ENCODE data around the gene LMX1A. TPM values are rescaled to one million over a fixed set of nuclear protein-coding genes. Genes with fewer than 3 reads are reported as not detected.

The LMX1A gene
- total RNA-seq, 2 donors from 2014 or later: 0.09 TPM; not detected in 1

DNA sequence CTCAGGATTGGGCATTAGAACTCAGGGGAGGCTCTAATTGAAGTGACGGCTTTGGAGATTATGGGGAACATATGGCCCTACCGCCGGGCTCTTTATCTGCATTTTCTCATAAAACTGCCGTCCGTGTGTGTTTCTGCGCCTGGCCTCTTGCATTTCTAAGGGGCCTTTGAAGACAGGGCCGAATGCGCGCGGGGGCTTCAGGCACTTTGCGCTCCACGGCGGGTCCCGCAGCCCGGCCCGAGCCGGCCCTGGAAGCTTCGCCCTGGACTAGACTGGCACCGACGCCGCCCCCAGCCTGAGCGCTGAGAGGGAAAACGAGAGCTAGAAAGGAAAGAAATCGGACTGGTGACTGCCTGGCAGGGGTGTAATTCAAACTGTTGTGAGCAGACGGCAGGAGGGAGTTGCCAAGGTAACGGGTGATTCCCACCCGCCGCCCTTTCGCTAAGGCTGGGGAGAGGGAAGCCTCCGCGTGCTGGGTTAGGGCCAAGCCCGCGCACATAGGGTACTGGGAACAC is 120.7 kb downstream of the LMX1A start:
- DNase-seq (no peak), ATAC-seq (peak; percentile 30 to 67)
- intact Hi-C loops (cut with DNase I): no loop called here

DNA sequence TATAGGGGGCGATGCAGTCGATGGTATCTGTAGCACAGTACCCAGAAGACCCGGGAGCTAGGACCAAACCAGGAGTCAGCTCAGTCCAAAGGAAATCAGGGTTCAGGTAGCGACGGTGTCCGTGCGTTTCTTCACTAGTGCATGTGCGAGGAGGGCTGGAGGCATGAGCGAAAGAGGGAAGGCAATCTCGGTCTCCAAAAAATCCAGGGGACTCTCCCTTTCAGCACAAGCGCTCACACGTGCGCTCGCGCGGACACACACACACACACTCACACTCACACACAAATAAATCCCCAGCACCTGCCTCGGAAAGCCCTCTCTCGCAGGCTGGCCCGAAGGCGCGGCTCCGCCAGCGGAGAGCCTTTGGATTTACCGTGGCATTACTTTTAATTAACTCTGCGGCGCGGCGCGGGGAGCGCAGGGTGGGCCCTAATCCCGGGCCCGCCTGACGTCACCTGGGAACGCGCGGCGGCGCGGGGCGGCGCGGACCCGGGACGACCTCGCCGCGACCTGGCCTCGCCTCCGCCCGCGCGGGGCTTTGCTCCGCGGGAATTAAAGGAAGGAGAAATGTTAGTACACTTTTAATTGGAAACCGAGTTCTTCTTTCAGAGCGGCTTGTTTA is 121.2 kb downstream of the LMX1A start:
- ATAC-seq: peak; percentile 50 to 89
- DNase-seq: no peak
- intact Hi-C loops (cut with DNase I): no loop called here

DNA sequence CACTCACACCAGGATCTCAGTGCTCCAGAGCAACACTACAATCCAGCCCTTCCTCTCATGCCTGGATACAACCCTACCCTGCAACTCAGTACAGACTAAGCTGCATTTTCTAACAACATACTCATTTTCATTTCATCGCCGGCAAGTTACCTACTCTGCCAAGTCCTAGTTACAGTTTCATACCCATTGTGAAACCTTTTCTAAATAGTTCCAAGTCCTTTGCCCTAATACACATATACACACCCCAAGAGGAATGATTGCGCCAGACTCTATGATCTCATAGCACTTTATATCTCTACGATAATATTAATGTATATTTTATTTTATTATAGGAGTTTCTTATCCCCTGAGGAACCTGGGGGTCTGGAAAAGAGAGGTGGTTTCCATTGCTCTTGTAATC is 122.4 kb downstream of the LMX1A start:
- no peak for DNase-seq
- intact Hi-C loops (cut with DNase I): no loop called here
- no peak for ATAC-seq

DNA sequence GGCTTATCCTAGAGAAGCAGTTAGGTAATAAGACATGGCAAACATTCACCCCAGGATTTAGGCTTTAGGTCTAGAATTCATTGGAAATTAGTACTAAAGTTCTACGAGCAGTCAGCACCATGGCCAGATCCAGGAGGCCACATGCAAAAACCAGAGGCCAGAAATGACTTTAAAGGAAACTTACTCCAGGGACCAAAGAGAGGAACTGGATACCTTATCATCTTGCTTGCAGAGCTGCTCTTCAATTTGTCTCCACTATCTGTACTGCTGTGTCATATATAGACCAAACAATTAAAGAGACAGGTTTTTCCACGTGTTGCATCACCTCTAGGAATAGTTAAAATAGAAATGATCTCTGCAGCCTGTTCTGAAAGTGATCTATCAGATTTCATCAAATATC is 127.8 kb downstream of the LMX1A start:
- intact Hi-C loops (cut with DNase I): no loop called here
- DNase-seq: no peak
- ATAC-seq: no peak

DNA sequence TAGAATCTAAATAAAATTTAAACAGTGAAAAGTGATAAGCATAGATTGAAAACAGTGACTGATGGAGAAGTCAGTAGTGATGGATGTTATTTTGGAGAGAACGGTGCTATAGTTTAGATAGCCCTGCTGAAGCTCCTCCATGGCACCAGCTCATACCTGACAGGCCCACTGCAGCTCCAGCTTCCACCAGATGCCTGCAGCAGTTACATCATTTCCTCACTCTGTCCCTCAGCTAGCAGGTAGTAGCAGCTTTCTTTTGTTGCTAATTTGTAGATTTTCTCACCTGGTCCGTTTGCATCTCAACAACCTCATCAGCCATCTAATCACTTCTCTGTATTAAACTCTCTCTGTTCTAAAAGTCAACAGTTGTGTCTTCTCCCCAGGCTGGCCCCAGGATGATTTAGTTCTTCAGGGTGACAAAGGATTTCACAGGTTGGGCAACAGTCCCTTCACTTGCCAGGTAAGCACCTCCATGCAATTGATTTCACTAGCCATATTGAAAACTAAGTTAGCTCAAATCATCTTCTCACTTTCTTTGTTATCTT is 128.3 kb downstream of the LMX1A start:
- intact Hi-C loops (cut with DNase I): no loop called here
- DNase-seq: no peak
- ATAC-seq: no peak

DNA sequence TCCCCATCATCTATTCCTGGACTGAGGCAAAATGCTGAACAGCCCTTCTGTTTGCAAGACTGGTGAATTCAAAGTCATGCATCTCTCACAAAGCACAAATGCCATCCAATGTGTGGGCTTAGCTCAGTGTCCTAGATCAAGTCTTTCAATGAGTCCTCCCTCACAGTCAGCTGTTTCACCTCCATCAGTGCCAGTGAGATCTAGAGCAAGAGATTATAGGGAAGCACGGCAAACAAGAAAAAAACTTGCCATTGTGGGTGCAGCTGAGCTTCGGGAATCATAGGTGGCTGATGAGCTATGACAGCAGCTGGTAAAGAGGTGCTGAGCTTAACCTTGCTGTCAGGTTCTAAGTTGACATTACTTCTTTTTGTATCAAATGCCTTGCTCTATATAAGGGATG is 130.2 kb downstream of the LMX1A start:
- DNase-seq (no peak), ATAC-seq (no peak)
- intact Hi-C loops (cut with DNase I): no loop called here

DNA sequence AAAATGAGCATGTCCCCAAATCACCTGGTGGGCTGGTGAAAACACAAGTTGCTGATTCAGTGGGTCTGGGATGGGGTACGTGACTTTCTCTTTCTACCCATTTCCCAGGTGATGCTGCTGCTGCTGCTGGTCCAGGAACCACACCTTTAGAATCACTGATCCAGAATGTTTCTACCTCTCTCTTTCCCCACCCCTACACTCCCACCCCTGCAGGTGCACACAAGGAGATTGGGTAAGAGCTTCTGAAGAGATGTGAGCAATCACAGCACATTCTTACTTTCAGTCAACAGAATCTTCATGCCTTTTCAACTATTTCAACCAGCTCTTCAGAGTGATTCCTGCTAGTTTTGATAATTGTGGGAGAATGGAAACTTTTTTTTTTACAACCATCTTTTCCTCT is 130.9 kb downstream of the LMX1A start:
- no peak for ATAC-seq
- intact Hi-C loops (cut with DNase I): no loop called here

DNA sequence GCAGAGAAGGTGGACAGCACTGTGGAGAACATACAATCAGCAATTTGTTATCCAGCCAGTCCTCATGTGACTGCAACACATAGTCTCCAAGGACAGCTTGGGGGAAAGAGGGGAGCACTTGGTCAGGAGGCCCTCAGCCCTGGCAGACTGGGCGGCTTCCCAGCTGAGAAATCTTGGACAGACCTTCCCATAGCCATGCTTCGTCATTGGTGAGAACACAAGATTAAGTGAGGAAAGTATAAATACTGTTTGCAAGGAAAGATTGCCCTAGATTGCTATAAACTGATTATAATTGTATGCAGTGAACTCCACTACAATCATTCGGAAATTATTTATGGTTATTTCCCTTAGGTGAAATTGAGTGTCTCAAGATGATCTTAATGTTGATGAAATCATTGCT is 131.5 kb downstream of the LMX1A start:
- intact Hi-C loops (cut with DNase I): no loop called here
- no peak for ATAC-seq
- DNase-seq: no peak

More for the DNA sequence above, 130.9 kb downstream of the LMX1A start:
- DNase-seq: no peak

DNA sequence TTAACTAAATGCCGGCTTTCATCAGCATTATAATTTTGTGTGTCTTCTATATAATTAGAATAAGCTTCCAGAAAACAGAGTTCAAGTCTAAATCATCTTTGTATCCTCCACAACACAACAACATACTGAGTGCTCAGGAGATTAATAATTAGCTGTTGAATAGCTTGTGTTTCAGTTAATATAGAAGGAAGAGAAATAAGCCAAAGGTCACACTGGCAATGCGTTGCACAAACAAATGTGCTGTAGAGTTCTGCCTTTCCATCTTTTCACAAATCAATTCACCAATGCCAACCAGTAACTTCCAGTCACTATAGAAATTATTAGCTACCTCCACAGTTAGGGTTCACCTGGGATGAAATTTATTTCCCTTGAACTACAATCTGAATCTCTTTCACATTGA is 132.0 kb downstream of the LMX1A start:
- DNase-seq: no peak
- ATAC-seq: no peak
- intact Hi-C loops (cut with DNase I): no loop called here

DNA sequence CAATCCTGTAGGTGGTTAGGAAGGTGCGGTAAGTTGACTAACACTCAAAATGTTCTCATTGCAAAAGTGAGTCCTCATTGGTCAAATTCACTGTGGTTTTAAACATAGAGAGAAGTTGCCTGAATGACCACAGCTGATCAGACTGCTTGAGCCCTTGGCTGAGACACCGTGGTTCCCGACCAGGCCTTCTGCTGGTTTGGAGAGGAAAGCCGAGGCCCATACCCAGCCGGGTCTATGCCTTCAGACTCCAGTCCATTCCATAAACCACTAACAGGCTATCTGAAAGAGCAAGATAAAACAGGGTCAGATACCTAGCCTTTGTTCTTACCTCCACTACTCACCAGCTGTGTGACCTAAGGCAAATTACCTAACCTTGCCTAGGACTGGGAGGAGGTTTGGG is 133.9 kb downstream of the LMX1A start:
- ATAC-seq: peak in 1 of 2 donors; percentile 30
- no peak for DNase-seq
- intact Hi-C loops (cut with DNase I): no loop called here

DNA sequence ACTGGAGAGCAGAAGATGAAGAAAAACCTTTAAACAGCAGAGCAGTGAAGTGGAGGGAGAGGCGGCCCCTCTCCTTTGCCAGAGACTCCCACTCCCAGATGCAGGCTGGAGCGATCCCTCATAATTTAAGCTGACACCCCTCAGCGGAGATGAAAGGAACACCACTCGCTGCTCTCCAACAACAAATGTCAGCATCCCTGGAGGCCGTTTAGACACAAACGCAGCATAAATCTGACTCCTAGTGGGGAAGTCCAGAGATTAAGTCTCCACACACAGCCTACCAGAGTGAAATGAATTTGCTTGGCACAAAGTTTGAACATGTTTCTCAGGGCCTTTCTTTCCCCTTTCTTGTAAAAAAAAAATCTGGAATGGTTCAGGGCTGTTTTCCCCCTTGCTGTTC is 137.8 kb downstream of the LMX1A start:
- intact Hi-C loops (cut with DNase I): no loop called here
- no peak for ATAC-seq
- no peak for DNase-seq

DNA sequence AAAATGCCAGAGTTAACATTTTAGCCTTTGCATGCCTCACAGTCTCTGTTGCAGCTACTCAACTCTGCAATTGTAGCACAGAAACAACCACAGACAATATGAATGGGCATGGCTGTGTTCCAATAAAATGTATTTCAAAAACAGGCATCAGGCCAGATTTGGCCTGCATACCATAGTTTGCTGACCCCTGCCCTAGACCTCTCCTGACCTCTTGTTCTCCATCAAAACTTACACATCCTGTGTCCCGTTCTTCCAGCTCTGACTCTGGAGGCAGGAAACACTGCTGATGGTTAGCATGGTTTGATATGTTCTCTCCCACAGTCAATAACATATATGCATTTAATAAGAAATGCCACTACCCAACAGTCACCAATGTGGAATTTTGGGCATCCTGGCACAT is 138.6 kb downstream of the LMX1A start:
- DNase-seq (no peak), ATAC-seq (no peak)
- intact Hi-C loops (cut with DNase I): no loop called here

DNA sequence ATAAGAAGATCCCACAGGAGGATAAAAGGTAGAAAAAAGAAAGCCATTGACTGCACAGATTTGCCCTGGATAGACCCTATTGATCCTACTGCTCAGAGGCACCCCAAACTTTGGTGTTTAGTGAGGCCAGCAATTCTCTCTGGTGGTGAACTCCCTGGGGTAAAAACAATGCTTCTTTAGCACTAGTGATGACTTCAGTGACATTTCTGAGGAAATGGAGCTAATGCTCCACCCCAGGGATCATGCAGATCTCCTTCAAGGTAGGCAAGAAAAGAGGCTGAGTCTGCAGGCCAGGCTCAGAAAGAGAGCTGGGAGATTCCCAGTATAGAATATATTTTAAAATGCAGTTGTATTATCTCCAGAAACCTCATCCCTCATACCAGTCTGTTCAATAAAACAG is 140.3 kb downstream of the LMX1A start:
- intact Hi-C loops (cut with DNase I): no loop called here
- ATAC-seq (no peak), DNase-seq (no peak)

DNA sequence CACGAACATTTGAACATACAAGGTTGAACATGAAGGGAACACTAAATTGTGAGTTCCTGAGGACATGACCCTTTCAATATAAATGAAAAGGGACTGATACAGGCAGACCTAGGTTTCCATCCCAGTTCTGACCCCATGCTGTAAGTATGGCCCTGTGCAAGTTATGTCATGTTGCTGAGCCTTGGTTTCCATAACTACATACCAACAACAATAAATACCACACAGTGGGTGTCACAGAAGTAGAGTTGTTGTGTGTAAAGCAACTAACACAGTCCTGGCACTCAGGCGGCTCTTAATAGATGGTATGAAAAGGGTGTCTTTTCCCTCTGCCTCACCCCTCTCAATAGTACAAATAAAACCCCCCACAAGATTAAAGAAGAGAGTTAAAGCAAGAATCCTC is 140.8 kb downstream of the LMX1A start:
- intact Hi-C loops (cut with DNase I): no loop called here
- ATAC-seq (no peak), DNase-seq (no peak)

DNA sequence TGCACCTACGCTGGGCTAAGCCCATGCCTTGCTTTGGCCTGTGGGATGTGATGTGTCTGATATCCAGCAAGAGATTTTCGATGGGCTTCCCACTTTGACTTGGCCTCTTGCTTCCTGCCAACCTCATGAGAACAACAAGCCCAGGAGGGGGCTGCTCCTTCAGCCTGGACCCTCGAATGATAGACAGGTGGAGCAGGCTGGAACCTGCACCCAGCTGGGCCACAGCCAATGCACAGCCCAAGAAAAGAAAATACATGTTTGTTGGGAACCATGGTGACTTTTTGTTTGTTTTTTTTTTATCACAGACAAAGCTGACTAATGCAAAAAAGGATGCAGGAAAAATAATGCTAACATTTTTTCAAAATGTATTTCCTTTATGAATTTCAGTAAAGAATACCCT is 144.3 kb downstream of the LMX1A start:
- DNase-seq (no peak), ATAC-seq (peak in 1 of 2 donors; percentile 56)
- intact Hi-C loops (cut with DNase I): no loop called here

DNA sequence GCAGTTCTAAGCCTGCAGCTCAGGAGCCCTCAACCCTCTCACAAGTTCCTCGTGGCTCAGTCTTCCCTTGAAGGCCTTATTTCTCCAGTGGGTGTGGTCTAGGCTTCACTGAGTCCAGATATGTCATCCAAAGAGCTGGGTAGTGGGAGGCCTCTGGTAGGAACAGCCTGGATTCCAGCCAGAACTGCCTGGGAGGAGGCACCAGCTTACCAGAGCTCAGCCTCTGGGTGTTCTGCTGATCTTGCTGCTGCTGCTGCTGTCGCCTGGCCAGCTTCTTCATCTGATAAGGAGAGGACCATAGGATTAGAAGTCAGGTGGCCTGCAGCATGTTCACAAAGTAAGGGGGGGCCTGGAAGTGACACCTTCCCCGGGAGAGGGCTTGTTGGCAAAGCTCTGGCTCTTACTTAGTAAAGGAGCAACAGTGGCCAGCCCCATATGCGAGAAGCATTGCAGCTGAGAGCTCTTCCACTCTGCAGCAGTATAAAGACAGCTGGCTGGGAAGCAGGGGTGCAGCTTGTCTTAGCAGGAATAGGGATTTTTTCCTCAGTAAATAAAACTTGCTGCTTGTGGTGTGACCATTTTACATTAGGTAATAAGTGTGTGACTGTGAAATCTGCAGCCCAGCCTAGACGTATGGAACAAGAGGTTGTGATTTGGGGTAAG is 148.5 kb downstream of the LMX1A start:
- no peak for DNase-seq
- ATAC-seq: no peak
- intact Hi-C loops (cut with DNase I): no loop called here

DNA sequence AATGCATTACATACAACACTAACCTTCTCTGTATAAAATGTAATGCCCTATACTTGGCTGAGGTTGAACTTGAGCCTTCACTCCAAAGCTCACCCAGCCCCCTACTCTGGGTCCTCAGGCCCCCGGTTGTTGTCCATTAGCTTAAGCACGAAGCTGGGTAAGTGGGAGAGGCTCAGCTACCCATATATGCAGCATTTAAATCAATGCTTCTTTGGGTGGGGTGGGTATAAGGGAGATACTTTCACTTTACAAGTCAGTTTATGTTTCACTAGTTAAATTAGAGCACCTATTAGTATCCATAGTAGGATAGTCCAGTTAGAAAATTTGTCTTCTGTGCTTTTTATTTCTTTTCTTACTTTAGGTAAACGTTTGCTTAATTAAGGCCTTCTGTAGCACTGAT is 151.4 kb downstream of the LMX1A start:
- no peak for DNase-seq
- ATAC-seq: no peak
- intact Hi-C loops (cut with DNase I): no loop called here

DNA sequence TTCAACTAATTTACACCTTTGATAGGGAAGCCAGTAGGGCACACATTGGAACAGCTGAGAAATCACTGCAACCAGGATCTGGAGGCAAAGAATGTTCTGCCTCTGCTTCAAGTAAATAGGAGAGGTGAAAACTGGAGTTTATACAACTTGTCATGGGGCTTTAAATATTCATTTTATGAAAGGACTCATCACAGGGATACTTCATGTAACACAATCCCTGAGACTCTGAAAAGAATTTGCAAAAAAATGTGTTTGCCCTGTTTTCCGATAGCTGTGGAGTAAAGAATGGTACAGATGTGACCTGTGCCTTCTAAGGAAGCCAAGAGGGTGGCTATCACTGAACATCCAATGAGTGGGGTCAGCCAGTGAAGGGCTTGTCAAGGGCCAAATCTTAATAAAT is 152.0 kb downstream of the LMX1A start:
- intact Hi-C loops (cut with DNase I): no loop called here
- no peak for ATAC-seq
- DNase-seq: no peak

DNA sequence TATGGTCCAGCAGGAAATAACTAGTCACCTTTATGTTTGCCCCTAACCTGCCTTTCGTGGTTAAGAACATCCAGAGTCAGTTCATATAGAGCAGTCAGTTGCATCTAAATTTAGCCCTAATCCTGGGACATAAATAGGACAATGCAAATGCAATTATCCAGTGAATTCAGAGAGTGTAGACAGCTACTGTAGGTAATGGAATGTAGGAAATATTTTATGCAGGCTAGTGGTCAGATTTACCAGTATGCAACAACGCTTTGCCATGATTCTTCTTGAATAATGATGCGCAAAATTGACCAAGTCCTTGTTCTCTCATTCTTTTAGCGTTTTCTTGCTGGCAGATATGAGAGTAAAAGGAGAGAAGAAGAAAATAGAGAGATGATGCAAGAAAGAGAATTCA is 165.4 kb downstream of the LMX1A start:
- intact Hi-C loops (cut with DNase I): no loop called here
- no peak for DNase-seq

DNA sequence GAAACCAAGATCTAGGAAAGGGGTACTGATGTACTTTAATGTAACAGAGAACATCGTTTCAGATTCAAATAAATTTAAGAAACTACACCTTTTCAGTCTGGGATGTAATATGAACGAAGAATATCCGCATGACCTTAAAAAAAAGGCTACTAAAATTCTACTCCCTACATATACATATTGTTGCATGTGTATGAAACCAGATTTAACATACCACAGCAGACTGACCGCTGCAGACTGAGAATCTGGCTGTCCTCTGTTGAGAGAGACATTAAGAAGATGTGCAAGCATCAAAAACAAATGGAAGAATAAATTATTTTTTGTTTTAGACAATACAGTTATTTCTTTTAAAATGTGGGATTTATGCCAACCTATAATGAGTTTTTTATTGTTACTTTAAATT is 166.6 kb downstream of the LMX1A start:
- DNase-seq: no peak
- intact Hi-C loops (cut with DNase I): no loop called here
- no peak for ATAC-seq

More for the DNA sequence above, 165.4 kb downstream of the LMX1A start:
- no peak for ATAC-seq

DNA sequence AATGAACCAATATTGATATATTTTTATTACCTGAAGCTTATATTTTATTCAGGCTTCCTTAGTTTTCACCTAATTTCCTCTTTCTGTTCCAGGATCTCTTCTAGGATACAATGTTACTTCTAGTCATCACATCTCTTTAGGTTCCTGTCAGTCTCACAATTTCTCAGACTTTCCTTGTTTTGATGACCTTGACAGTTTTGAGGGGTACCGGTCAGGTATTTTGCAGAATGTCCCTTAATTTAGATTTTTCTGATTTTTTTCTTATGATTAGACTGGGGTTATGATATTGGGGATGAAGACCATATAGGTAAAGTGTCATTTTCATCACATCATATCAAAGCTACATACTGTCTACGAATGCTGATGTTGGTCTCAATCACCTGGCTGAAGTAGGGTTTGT is 167.5 kb downstream of the LMX1A start:
- no peak for DNase-seq
- intact Hi-C loops (cut with DNase I): no loop called here
- no peak for ATAC-seq

Measured in left cardiac atrium (tissue), 4 donors.